CD4-positive, CD25-positive, alpha-beta regulatory T cell (primary cell): ENCODE results near the gene DDB1. TPM values are rescaled to one million over a fixed set of nuclear protein-coding genes. Genes with fewer than 3 reads are reported as not detected.
"Not testable (repeated sequence)": the region's sequence is repeated elsewhere in the genome, so short reads cannot be mapped to it uniquely, and the experiment has no call there.

ENCODE experiments used
- ATAC-seq, 2 donors: fragments of 150-1000 bp; cut with Tn5 transposase; one replicate each; pipeline ENCODE4 v1.10.0; 2021; ENCODE audit warnings: low read depth in 2 of 2, moderate number of reproducible peaks in 2 of 2, moderate library complexity in 1 of 2
- DNase-seq, 3 donors: peaks; one replicate each; pipeline versions ENCODE4 v3.0.0 to v3.0.0-alpha.2; 2012 to 2022; ENCODE audit warnings: mixed read lengths in 1 of 3
- H3K27ac ChIP-seq: one replicate; pipeline ENCODE4 v1.7.0; 2013; ENCODE audit warnings: mild to moderate bottlenecking, low read length; ENCODE audit not compliant: insufficient read depth, poor library complexity, severe bottlenecking
- H3K27me3 ChIP-seq: one replicate; pipeline ENCODE4 v1.7.0; 2013; ENCODE audit warnings: low read length; ENCODE audit not compliant: control insufficient read depth, insufficient read depth
- H3K36me3 ChIP-seq: one replicate; pipeline ENCODE4 v1.7.0; 2013; ENCODE audit warnings: mild to moderate bottlenecking, low read length, moderate library complexity; ENCODE audit not compliant: control insufficient read depth, insufficient read depth
- H3K4me1 ChIP-seq: 2 replicates; pipeline ENCODE4 v1.7.0; 2013; ENCODE audit warnings: mild to moderate bottlenecking, low read length; ENCODE audit not compliant: insufficient read depth, control insufficient read depth, poor library complexity, severe bottlenecking
- H3K4me3 ChIP-seq: one replicate; pipeline ENCODE4 v1.7.0; 2013; ENCODE audit warnings: low read depth, mild to moderate bottlenecking, low read length, moderate library complexity
- H3K9me3 ChIP-seq, 2 experiments: 1 replicate in 1 of 2; 2 replicates in 1 of 2; pipeline ENCODE4 v1.7.0; 2013; ENCODE audit warnings: low read length in 2 of 2, mild to moderate bottlenecking in 1 of 2, moderate library complexity in 1 of 2; ENCODE audit not compliant: control insufficient read depth in 2 of 2
- H3K27ac Mint-ChIP-seq, 3 donors: one replicate each; pipeline ENCODE4 v1.8.0; 2020 to 2022; ENCODE audit warnings: mild to moderate bottlenecking in 3 of 3, mixed read lengths in 3 of 3, moderate library complexity in 2 of 3
- H3K27me3 Mint-ChIP-seq: one replicate; pipeline ENCODE4 v1.8.0; 2022; ENCODE audit warnings: mild to moderate bottlenecking, mixed read lengths
- H3K36me3 Mint-ChIP-seq: one replicate; pipeline ENCODE4 v1.8.0; 2020; ENCODE audit warnings: mixed read lengths
- H3K4me1 Mint-ChIP-seq, 4 donors: one replicate each; pipeline ENCODE4 v1.8.0; 2020 to 2022; ENCODE audit warnings: mixed read lengths in 4 of 4, mild to moderate bottlenecking in 1 of 4
- H3K4me3 Mint-ChIP-seq, 4 donors: one replicate each; pipeline ENCODE4 v1.8.0; 2020 to 2022; ENCODE audit warnings: mild to moderate bottlenecking in 4 of 4, mixed read lengths in 4 of 4, moderate library complexity in 3 of 4
- H3K9me3 Mint-ChIP-seq, 7 donors: one replicate each; pipeline ENCODE4 v1.8.0; 2020 to 2022; ENCODE audit warnings: mixed read lengths in 7 of 7, mild to moderate bottlenecking in 3 of 7, moderate library complexity in 2 of 7
- polyA plus RNA-seq, 4 donors: library from polyadenylated mRNA; unstranded; fragments of 300-500 nt; fragmentation: Illumina TruSeq; gene quantifications; one replicate each; pipeline ENCODE4 v1.2.3, GENCODE V29; 2021
- total RNA-seq: library from RNA; stranded (reverse); gene quantifications from one replicate; pipeline ENCODE4 v1.2.3, GENCODE V29; 2022

Gene DDB1
- total and polyA plus RNA-seq, 5 donors from 2014 or later = 117 to 158 (median 130) TPM

GRCh38 chr11:61252332-61252731 is 80.6 kb downstream of the DDB1 start:
- not testable (repeated sequence) for H3K27ac ChIP-seq, H3K9me3 ChIP-seq, H3K4me3 Mint-ChIP-seq, H3K4me1 Mint-ChIP-seq, H3K4me1 ChIP-seq, H3K9me3 Mint-ChIP-seq, ATAC-seq, H3K27ac Mint-ChIP-seq, H3K36me3 ChIP-seq, DNase-seq, H3K4me3 ChIP-seq, H3K27me3 ChIP-seq, H3K36me3 Mint-ChIP-seq
- peaks cover 10% of the 10 kb centered on the region for H3K27me3 Mint-ChIP-seq

GRCh38 chr11:61250796-61251765 is 81.8 kb downstream of the DDB1 start:
- not testable (repeated sequence) for H3K4me1 ChIP-seq, H3K9me3 Mint-ChIP-seq, H3K4me1 Mint-ChIP-seq, H3K4me3 Mint-ChIP-seq, H3K27ac ChIP-seq, H3K27me3 ChIP-seq, H3K36me3 ChIP-seq, DNase-seq, H3K9me3 ChIP-seq, H3K36me3 Mint-ChIP-seq, H3K4me3 ChIP-seq, ATAC-seq
- H3K27me3 Mint-ChIP-seq = peaks cover 10% of the 10 kb centered on the region
- H3K27ac Mint-ChIP-seq = peak overlapping the region in 1 of 3 donors; percentile 9

Other genes with a start within 250 kb of the DDB1 start
- gene CD5, start 230.6 kb downstream of the DDB1 start, total RNA-seq = 390 TPM
- 100 to 1,000 TPM; 150 to 253 (median 213) TPM for gene CD5, start 230.6 kb downstream of the DDB1 start, polyA plus RNA-seq
- gene VPS37C, start 171.7 kb downstream of the DDB1 start, total RNA-seq = 2.8 TPM
- under 1 TPM; 0.30 to 0.68 (median 0.60) TPM for gene VPS37C, start 171.7 kb downstream of the DDB1 start, polyA plus RNA-seq
- not detected for gene PGA3, start 129.6 kb downstream of the DDB1 start, total RNA-seq
- not detected for gene PGA3, start 129.6 kb downstream of the DDB1 start, polyA plus RNA-seq
- not detected for gene PGA4, start 110.8 kb downstream of the DDB1 start, total RNA-seq
- not detected for gene PGA4, start 110.8 kb downstream of the DDB1 start, polyA plus RNA-seq
- gene PGA5, start 91.9 kb downstream of the DDB1 start, total RNA-seq = not detected
- not detected for gene PGA5, start 91.9 kb downstream of the DDB1 start, polyA plus RNA-seq
- 0.94 TPM for gene VWCE, start 37.8 kb downstream of the DDB1 start, total RNA-seq
- not detected for gene VWCE, start 37.8 kb downstream of the DDB1 start, polyA plus RNA-seq
- gene TKFC, start 123 bp upstream of the DDB1 start, total RNA-seq = 29.6 TPM
- 10 to 100 TPM; 29.2 to 33.2 (median 32.1) TPM for gene TKFC, start 123 bp upstream of the DDB1 start, polyA plus RNA-seq
- 29.5 TPM for gene CYB561A3, start 28.8 kb upstream of the DDB1 start, total RNA-seq
- 10 to 100 TPM; 54.7 to 70.2 (median 59.3) TPM for gene CYB561A3, start 28.8 kb upstream of the DDB1 start, polyA plus RNA-seq
- 48.6 TPM for gene TMEM138, start 29.3 kb upstream of the DDB1 start, total RNA-seq
- gene TMEM138, start 29.3 kb upstream of the DDB1 start, polyA plus RNA-seq = 10 to 100 TPM; 59.8 to 73.2 (median 62.0) TPM
- gene TMEM216, start 59.5 kb upstream of the DDB1 start, total RNA-seq = 10.3 TPM
- gene TMEM216, start 59.5 kb upstream of the DDB1 start, polyA plus RNA-seq = 10 to 100 TPM; 48.2 to 69.3 (median 59.0) TPM
- gene CPSF7, start 96.9 kb upstream of the DDB1 start, total RNA-seq = 111 TPM
- 10 to 100 TPM; 23.5 to 32.0 (median 25.4) TPM for gene CPSF7, start 96.9 kb upstream of the DDB1 start, polyA plus RNA-seq
- gene SDHAF2, start 97.0 kb upstream of the DDB1 start, total RNA-seq = 36.7 TPM
- gene SDHAF2, start 97.0 kb upstream of the DDB1 start, polyA plus RNA-seq = 100 to 1,000 TPM in 2 of 4 donors, 10 to 100 TPM in 2; 92.9 to 127 (median 105) TPM
- not detected for gene LRRC10B, start 175.6 kb upstream of the DDB1 start, total RNA-seq
- gene LRRC10B, start 175.6 kb upstream of the DDB1 start, polyA plus RNA-seq = not detected
- 0.20 TPM for gene SYT7, start 248.0 kb upstream of the DDB1 start, total RNA-seq
- not detected for gene SYT7, start 248.0 kb upstream of the DDB1 start, polyA plus RNA-seq